MM.1S (cell line): ENCODE data around the gene SPRR2A.

Source experiments
- DNase-seq: peaks from one replicate; pipeline ENCODE4 v3.0.0-alpha.2; 2015
- H2AFZ ChIP-seq: fragments of 300-600 bp; sonication (generic); 2 replicates; pipeline ENCODE4 v1.6.0; 2016; ENCODE audit warnings: antibody characterized with exemption, low read length
- H3F3A ChIP-seq: fragments of 300-600 bp; sonication (generic); 2 replicates; pipeline ENCODE4 v1.6.1; 2016; ENCODE audit warnings: mild to moderate bottlenecking, antibody characterized with exemption, low read length, moderate library complexity, mixed read lengths; ENCODE audit not compliant: insufficient read depth
- H3K27ac ChIP-seq: fragments of 300-600 bp; sonication (generic); 2 replicates; pipeline ENCODE4 v1.5.1; 2016; ENCODE audit warnings: mild to moderate bottlenecking, low read length
- H3K27me3 ChIP-seq: fragments of 300-600 bp; sonication (generic); replicated peaks from 2 replicates; pipeline ENCODE4 v1.6.0; 2016; ENCODE audit warnings: low read length; ENCODE audit not compliant: insufficient read depth
- H3K36me3 ChIP-seq: fragments of 300-600 bp; sonication (generic); replicated peaks from 2 replicates; pipeline ENCODE4 v1.6.1; 2016; ENCODE audit warnings: mild to moderate bottlenecking, low read length, mixed read lengths; ENCODE audit not compliant: insufficient read depth
- H3K4me1 ChIP-seq: fragments of 300-600 bp; sonication (generic); 2 replicates; pipeline ENCODE4 v1.6.1; 2016; ENCODE audit warnings: low read length, mixed read lengths
- H3K4me2 ChIP-seq: fragments of 300-600 bp; sonication (generic); 2 replicates; pipeline ENCODE4 v1.6.0; 2016; ENCODE audit warnings: low read depth, low read length
- H3K4me3 ChIP-seq: fragments of 300-600 bp; sonication (generic); 2 replicates; pipeline ENCODE4 v1.5.1; 2016; ENCODE audit warnings: low read length, mixed read lengths
- H3K79me2 ChIP-seq: fragments of 300-600 bp; sonication (generic); 2 replicates; pipeline ENCODE4 v1.6.1; 2016; ENCODE audit warnings: mixed run types, low read length, mixed read lengths
- H3K9ac ChIP-seq: fragments of 300-600 bp; sonication (generic); 2 replicates; pipeline ENCODE4 v1.6.1; 2016; ENCODE audit warnings: low read length, mixed read lengths
- H3K9me2 ChIP-seq: fragments of 300-600 bp; sonication (generic); replicated peaks from 2 replicates; pipeline ENCODE4 v1.6.1; 2016; ENCODE audit warnings: mild to moderate bottlenecking, low read length, mixed read lengths; ENCODE audit not compliant: insufficient read depth
- H3K9me3 ChIP-seq: fragments of 300-600 bp; sonication (generic); replicated peaks from 2 replicates; pipeline ENCODE4 v1.6.1; 2016; ENCODE audit warnings: mild to moderate bottlenecking, low read length, mixed read lengths; ENCODE audit not compliant: insufficient read depth
- H4K20me1 ChIP-seq: fragments of 300-600 bp; sonication (generic); 2 replicates; pipeline ENCODE4 v1.6.1; 2016; ENCODE audit warnings: mild to moderate bottlenecking, low read length, moderate library complexity, mixed read lengths; ENCODE audit not compliant: insufficient read depth
- EZH2 ChIP-seq: fragments of 300-600 bp; sonication (generic); optimal IDR thresholded peaks from 2 replicates; pipeline ENCODE3; 2017; ENCODE audit warnings: low read depth, mild to moderate bottlenecking, antibody characterized with exemption, low read length, mixed read lengths
- EZH2phosphoT487 ChIP-seq: fragments of 300-600 bp; sonication (generic); IDR thresholded peaks from 2 replicates; pipeline ENCODE4 v1.6.1; 2018; ENCODE audit warnings: antibody characterized with exemption, low read length
- TF ChIP-seq, protein P1 (sequence below): fragments of 300-600 bp; sonication (generic); IDR thresholded peaks from 2 replicates; pipeline ENCODE4 v1.5.1; 2016; ENCODE audit warnings: antibody characterized with exemption, low read length, mixed read lengths

SPRR2A gene

DNA sequence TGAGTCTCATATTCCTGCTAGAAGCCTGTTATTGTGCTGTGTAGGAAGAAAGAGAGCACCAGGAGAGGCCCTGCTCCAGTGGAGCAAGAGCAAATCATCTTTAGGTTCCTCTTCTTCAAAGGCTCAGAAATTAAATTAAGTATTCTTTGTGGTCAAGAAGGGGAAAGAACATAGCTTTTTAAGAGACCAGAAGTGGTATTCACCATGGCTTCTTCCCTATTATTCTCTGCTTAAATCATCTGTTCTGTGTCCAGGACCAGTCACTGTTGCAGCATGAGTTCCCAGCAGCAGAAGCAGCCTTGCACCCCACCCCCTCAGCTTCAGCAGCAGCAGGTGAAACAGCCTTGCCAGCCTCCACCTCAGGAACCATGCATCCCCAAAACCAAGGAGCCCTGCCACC lies 25.2 kb downstream of the SPRR2A start:
- no peak overlapping the region for H3K27ac ChIP-seq
- no peak overlapping the region for H3K4me2 ChIP-seq
- no peaks in the 10 kb centered on the region for H3K36me3 ChIP-seq
- no peak for DNase-seq
- H3F3A ChIP-seq, result no peaks in the 10 kb centered on the region
- H3K4me3 ChIP-seq, result no peak overlapping the region
- no peak overlapping the region for H2AFZ ChIP-seq
- no peak overlapping the region for H3K9ac ChIP-seq
- H3K27me3 ChIP-seq, result no peaks in the 10 kb centered on the region
- H3K4me1 ChIP-seq, result no peaks in the 10 kb centered on the region
- no peaks in the 10 kb centered on the region for H3K79me2 ChIP-seq
- no peaks in the 10 kb centered on the region for H3K9me2 ChIP-seq
- H3K9me3 ChIP-seq, result no peaks in the 10 kb centered on the region
- no peaks in the 10 kb centered on the region for H4K20me1 ChIP-seq
- TF ChIP-seq EZH2phosphoT487, result no peak
- TF ChIP-seq, protein P1, sequence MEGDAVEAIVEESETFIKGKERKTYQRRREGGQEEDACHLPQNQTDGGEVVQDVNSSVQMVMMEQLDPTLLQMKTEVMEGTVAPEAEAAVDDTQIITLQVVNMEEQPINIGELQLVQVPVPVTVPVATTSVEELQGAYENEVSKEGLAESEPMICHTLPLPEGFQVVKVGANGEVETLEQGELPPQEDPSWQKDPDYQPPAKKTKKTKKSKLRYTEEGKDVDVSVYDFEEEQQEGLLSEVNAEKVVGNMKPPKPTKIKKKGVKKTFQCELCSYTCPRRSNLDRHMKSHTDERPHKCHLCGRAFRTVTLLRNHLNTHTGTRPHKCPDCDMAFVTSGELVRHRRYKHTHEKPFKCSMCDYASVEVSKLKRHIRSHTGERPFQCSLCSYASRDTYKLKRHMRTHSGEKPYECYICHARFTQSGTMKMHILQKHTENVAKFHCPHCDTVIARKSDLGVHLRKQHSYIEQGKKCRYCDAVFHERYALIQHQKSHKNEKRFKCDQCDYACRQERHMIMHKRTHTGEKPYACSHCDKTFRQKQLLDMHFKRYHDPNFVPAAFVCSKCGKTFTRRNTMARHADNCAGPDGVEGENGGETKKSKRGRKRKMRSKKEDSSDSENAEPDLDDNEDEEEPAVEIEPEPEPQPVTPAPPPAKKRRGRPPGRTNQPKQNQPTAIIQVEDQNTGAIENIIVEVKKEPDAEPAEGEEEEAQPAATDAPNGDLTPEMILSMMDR, result no peak
- no peak for TF ChIP-seq EZH2

DNA sequence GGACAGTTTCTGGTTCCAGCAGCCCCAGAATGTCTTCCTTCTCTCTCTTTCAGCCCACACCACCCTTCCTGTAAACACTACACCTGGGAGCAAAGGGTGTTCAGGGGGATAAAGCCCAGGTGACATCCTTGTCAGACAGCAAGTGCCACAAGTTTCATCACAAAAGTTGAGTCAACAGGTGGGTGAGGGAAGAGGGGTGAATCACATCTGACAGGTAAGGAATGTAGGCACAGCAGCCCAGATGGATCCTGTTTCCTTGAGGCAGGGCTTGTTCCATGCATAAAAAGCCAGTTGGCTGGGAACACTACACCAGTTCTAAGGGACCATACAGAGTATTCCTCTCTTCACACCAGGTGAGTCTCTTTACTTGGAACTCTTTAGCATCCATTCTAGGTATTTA lies 26.4 kb downstream of the SPRR2A start, which contains the start of gene SPRR1B:
SPRR1B (plus strand) TSS at position 309 of the 400 bp plus-strand sequence. CDS start 1,143 bp downstream, outside the sequence.
- Histone ChIP-seq H3K36me3 (no peaks in the 10 kb centered on the region), H3K9me2 (no peaks in the 10 kb centered on the region), H3F3A (no peaks in the 10 kb centered on the region), H4K20me1 (no peaks in the 10 kb centered on the region), H3K27me3 (no peaks in the 10 kb centered on the region), H2AFZ (no peak within 1 kb of the TSS), H3K79me2 (no peaks in the 10 kb centered on the region), H3K9ac (no peak within 1 kb of the TSS), H3K9me3 (no peaks in the 10 kb centered on the region), H3K4me3 (no peak within 1 kb of the TSS), H3K4me1 (no peaks in the 10 kb centered on the region), H3K4me2 (no peak within 1 kb of the TSS), H3K27ac (no peak within 1 kb of the TSS)
- no peak for DNase-seq
- TF ChIP-seq, protein P1, result no peak
- TF ChIP-seq EZH2phosphoT487 (no peak), EZH2 (no peak)

DNA sequence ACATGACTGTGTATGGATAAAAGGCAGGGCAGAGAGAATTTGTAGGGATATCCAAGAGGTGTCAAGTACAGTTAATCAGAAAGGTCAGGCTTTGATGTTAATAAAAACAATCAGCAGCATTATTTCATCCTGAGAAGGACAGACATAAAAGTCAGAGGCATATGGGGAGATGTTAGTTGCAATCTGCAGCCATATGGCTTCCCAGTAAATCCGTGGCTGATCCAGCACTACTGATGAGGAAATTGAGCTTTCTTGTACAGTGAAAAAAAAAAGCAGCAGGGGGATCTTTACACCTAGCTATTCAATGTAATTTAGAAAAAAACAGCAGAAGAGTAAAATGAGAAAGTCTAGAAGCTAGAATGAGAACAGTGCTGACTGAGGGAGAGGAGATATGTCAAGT lies 28.5 kb downstream of the SPRR2A start:
- TF ChIP-seq, protein P1, result no peak
- TF ChIP-seq EZH2 (no peak), EZH2phosphoT487 (no peak)
- Histone ChIP-seq H3K79me2 (no peaks in the 10 kb centered on the region), H3K36me3 (no peaks in the 10 kb centered on the region), H3K9ac (no peak overlapping the region), H2AFZ (no peak overlapping the region), H3K9me2 (no peaks in the 10 kb centered on the region), H3K9me3 (no peaks in the 10 kb centered on the region), H3K4me2 (no peak overlapping the region), H3K4me3 (no peak overlapping the region), H3K27ac (no peak overlapping the region), H3K4me1 (no peaks in the 10 kb centered on the region), H3F3A (no peaks in the 10 kb centered on the region), H4K20me1 (no peaks in the 10 kb centered on the region), H3K27me3 (no peaks in the 10 kb centered on the region)
- DNase-seq, result no peak
